IPS-18c (cell line): ENCODE results near the gene IFIT1.

Experiments used
- H3K4me3 ChIP-seq: 2 replicates; pipeline ENCODE4 v1.7.0; 2013; ENCODE audit warnings: low read depth, mild to moderate bottlenecking, low read length, moderate library complexity; ENCODE audit not compliant: insufficient read depth
- H3K9me3 ChIP-seq: one replicate; pipeline ENCODE4 v1.6.1; 2013; ENCODE audit warnings: mild to moderate bottlenecking, low read length, moderate library complexity; ENCODE audit not compliant: control insufficient read depth, insufficient read depth

The IFIT1 gene

DNA sequence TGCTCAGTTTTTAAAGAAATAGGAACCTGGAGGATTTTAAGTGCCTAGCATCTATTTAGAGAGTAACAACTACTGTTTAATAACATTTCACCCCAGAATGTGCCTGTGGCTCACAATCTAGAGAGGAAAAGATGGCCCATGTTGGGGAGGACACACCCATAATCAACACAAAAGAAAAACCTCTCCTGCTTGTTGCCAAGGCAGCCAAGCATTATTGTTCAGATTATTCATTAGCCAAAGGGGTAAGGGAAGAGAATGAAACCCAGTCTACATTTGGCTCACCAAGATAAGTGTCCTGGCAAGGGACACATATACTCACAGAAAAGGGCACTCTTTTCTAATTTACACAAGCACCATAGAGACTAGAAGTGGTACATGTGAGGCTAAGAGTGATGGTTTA is 32.3 kb upstream of the IFIT1 start:
- H3K4me3 ChIP-seq = no peak overlapping the region
- H3K9me3 ChIP-seq = no peaks in the 10 kb centered on the region

DNA sequence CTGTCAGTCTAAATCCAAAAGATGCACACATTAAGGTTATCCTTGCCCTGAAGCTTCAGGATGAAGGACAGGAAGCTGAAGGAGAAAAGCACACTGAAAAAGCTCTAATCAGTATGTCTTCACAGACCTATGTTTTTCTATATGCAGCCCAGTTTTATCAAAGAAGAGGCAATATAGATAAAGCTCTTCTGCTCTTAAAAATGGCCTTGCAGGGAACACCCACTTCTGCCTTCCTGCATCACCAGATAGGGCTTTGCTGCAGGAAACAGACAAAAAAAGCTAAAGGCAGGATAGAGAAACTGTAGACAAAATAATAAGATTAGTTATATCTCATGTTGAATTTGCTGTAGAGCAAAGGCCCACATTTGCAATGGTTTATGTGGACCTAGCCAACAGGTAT is 29.5 kb upstream of the IFIT1 start:
- no peak overlapping the region for H3K4me3 ChIP-seq
- H3K9me3 ChIP-seq = no peaks in the 10 kb centered on the region

DNA sequence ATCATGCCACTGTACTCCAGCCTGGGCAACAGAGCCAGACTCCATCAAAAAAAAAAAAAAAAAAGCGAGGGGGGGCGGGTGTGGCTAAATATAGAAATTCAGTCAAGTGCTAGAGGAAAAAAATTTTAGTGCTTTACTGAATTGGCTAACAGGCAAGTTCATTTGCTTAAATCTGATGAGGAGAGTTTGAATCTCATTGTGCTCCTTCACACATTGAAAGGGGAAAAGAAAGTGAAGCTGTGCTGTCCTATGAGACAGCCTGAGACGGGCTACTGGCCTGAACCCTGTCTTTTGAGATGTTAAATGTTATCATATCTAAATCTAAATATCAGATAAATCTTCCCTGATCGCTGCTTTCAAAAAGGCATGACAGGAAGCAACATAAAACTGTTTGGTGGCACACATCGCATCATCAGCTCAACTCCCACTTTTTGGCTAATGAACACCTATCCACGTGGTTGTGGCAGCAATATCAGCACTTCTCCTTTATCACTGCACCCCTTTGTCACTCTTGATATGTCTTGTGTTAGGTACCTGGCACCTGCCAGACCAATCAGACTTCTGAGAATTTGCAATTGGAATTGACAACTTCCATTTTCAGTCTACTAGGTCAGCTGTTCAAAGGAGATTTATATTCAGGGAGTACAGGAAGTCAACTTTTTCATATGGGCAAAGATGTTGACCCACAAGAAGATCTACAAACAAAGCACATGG is 28.5 kb upstream of the IFIT1 start:
- no peaks in the 10 kb centered on the region for H3K9me3 ChIP-seq
- no peak overlapping the region for H3K4me3 ChIP-seq

DNA sequence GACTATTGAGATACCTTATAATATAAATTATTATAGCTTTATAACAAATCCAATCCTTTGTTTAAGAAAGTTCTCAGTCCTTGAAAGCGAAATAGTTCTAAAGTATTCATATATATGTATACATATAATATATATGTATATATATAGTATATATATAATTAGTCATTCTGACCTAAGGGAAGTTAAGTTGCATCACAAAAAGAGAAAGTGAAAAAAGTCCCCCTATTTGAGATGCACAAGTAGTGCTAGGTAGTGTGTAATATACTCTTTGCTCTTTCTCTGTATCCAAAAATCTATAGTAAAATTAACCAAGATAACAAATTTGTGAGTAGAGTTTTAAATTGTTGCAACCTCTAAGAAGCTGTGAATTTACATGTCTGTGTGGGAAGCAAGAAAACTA is 27.9 kb upstream of the IFIT1 start:
- no peak overlapping the region for H3K4me3 ChIP-seq

DNA sequence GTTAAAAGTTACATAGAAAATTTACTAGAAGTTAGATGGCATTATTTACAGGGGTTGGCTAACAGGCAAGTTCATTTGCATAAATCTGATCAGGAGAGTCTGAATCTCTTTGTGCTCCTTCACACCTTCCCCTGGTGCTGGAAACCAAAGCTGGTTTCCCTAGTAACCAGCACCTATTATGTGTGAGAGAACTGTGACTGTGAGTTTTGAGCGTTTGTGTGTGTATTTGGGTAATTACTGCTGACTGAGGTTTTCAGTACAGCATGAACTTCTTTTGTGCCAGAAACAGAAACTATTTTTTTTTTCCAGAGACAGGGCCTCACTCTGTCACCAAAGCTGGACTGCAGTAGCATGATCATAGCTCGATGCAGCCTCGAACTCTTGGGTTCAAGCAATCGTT is 24.9 kb upstream of the IFIT1 start:
- Histone ChIP-seq H3K4me3 (no peak overlapping the region), H3K9me3 (no peaks in the 10 kb centered on the region)

More for the DNA sequence above, 27.9 kb upstream of the IFIT1 start:
- H3K9me3 ChIP-seq = no peaks in the 10 kb centered on the region

DNA sequence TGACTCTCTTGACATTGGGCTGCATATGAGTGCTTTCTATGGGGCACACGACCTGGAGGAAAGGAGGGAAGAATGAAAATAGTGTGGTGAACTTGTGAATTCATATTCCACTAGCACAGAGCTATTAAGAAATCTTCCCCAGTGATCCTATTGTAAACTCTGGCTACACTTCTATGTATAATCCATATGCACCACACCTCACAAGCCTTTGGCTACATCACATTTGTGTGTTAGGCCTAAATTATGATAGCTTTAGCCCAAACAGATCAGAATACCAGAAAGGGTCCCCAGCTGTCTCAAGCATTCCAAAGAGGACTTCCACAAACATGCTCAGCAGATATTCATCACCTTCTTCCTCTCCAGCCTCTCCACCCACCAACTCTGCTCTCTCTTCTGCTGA is 24.3 kb upstream of the IFIT1 start:
- Histone ChIP-seq H3K4me3 (no peak overlapping the region), H3K9me3 (no peaks in the 10 kb centered on the region)

DNA sequence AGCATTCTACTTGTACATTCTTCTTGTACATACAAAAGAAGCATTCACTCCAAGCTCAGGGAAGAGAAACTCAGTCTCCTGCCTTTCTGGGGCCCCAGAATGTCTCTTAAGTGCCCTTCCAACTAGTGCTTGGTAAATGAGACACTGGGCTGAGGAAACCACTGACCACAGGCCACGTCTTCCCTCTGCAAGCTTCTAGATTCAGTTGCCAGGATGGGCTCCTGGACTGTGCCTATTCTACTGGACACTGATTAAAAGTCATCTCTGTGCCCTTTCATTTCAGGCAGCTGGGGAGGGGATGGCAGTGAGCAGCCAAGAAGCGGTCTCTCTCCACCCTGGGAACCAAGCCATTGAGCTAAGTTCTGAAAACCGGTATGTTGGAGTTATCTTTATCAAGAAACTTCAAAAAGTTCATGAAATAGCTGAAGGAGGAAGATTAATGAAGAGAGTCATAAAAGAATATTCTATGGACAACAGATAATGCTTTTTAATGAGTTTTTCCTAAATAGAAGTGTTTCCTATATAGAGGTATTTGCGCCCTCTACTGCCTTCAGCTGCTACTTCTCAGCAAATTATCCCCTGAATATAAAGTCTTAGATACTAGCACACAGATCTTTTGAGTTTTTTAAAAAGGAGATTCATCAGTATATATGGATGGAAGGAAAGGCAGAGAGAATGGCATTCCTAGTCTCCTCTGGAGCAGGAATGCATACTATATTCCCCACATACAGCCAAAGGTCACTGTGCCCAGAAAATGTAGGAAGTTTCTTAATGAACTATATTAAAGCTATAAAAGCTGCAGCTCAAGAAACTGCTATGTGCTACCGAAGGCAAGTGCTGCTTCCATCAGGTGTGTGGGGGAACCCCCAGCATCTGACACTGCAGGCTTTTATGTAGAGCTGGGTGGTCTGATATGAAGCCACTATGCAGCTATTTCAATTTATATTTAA is 23.0 kb upstream of the IFIT1 start:
- H3K4me3 ChIP-seq = no peak overlapping the region

DNA sequence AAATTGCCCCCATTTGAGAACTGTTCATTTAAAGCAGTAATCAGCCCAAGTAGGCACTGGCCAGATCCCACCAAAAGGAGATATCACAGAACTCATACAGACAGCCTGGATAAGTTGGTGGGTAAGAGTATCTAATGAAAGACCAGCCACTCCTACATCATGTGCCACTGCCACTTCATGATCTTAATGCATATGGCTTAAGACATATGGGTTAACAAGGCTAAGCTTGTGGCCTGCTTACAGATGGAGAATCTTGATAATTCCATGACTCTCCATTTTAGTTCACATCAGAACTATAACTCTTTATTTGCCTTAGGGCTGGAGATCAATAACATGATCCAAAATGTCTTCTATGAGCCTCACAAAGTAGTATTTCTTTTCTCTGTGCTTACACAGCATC is 21.3 kb upstream of the IFIT1 start:
- Histone ChIP-seq H3K9me3 (no peaks in the 10 kb centered on the region), H3K4me3 (no peak overlapping the region)

More for the DNA sequence above, 23.0 kb upstream of the IFIT1 start:
- H3K9me3 ChIP-seq = no peaks in the 10 kb centered on the region

DNA sequence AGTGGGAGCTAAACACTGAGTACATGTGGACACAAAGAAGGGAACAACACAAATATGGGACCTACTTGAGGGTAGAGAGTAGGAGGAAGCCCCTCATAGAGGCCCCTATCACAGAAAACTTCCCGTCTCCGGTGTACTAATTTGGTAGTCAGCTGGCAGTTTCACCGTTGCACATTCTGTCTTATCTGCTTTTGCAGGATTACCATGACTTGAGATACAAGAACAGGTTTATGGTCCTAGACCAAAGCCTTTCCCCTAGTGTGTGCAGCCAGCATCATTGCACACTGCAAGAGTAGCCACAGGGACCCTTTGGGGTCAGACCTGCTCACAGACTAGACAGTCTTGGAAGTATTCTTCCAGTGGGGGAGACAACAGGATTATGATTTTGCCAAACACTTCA is 20.4 kb upstream of the IFIT1 start:
- no peaks in the 10 kb centered on the region for H3K9me3 ChIP-seq
- no peak overlapping the region for H3K4me3 ChIP-seq

DNA sequence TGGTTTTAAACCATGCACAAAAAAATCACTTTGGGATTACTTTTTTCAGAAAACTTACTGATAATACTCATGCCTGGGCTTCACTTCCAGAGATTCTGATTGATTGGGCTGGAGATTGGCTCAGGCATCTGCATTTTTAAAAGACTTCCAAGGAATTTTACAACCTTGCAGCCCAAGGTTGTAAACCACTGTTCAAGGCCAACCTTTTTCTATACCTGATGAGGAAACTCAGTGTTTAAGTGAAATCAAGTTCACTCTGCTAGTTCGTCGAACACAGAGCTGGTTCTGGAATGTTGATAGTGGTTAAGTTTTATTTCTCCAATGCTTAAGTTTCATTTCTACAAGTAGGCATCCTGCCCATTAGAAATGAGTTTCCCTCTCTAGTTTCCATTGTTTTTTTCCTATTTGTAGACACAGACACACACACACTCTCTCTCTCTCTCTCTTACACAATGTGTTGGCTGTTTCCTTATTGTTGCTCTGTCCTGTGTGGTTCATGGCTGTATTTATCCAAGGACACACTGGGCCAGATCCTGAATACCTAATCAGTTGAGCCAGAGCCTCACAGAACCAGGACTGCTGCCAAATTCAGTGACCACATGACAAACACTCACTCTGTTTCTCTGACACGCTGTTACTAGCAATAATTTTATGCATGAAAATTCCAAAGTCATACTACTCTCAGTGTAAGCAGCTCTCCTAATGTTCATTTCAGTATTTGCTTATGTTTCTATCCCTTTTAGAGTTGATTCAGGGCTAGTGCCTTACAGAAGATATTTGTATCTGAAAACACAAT is 18.3 kb upstream of the IFIT1 start:
- no peaks in the 10 kb centered on the region for H3K9me3 ChIP-seq
- no peak overlapping the region for H3K4me3 ChIP-seq

DNA sequence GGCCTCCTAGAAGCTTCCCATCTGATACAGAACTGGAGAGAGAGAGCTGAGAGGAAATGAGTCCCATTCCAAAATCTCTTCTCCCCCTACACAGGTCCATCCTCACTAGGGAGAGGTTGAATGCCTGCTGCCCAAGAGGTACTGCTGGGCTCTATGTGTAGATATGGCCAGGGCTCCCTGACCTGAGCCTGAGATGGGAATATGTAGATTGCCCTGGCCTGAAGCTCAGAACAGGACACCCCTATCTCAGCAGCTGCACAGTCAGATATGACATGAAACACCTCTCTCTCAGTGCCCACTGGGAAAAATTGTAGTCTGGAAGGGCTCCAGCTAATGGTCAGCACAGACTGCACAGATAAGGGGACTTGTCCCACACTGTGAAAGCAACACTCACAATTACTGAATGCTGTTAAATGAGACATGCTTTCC is 17.7 kb upstream of the IFIT1 start:
- Histone ChIP-seq H3K4me3 (no peak overlapping the region), H3K9me3 (no peaks in the 10 kb centered on the region)

DNA sequence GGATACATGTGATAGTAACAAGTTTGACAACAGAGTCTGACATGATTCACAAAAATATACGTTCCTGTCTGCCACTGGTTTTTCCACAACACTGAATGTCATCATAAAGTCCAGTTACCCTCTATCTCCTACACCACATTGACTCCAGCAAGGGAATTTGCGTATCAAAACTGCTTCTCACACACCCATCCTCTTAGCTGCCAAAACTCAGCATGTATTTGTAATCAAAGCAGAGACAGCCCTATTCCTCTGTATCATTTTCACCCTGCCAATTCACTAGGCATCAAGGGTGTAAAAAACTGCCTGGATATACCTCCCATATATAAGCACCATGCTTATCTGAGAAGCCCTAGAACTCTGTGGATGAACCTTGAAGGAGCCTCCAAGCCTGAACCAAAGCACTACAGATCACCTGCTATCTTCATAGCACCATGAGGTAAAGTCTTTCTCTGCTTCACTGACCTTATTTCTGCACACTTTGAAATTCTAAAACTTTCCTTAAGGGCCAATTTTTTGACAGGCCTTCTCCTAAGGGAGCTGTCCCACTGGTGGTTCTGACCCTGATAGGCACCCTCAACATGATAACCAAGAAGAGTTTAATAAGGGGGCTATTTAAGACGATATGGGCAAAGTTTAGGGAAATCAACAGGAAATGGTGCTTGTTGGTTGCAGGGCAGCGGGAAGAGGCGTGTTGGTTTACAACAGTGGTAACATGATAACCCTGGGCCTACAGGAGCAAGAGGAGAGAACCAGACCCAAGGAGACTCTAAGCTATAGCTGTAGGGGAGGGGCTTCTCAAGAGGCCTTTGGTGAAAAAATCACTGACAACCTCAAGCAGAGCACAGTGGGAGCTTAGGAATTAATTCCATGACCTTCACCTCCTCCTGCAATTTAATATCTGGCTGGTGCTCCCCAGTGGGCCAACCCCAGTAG is 14.5 kb upstream of the IFIT1 start, which contains the start of gene IFIT1B:
TSS of gene IFIT1B (plus strand) at position 352 of the 933 bp plus-strand sequence. CDS start at position 432, 80 bp downstream.
- Histone ChIP-seq H3K9me3 (no peaks in the 10 kb centered on the region), H3K4me3 (no peak within 1 kb of the TSS)

DNA sequence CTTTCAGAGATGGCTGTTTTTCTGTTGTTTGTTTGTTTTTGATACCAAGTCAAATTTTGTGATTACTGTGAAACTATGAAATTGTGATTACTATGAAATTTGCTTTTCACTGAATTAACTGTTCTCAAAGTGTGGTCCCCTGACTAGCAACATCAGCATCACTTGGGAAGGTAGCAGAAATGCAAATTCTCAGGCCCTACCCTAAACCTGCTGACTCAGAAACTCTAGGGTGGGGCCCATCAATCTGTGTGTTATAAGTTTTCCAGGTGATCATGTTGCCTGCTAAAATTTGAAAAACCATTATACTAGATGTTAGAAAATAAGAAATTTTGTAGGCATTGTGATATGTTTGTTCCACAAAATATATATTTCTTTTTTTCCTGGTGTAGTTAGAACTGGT is 13.3 kb upstream of the IFIT1 start:
- no peak overlapping the region for H3K4me3 ChIP-seq
- no peaks in the 10 kb centered on the region for H3K9me3 ChIP-seq

DNA sequence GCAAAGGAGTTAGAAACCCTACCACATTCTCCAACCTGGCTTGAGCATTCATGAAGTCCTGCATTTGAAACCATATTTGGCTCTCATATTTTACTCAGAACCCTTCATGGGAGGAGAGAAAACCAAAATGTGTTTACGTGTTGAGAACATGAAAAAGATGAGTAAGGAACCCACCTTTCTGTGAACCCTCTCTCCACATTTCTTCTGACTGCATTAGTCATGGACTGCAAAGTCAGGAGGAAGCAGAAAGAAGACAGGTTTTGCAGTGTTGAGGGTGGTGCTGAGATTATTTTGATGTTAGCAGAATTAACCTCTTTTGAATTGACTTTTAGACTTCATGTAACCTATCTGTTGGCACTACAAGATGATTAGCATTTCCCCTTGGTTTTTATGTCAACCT is 9.7 kb upstream of the IFIT1 start:
- H3K4me3 ChIP-seq = no peak overlapping the region
- no peaks in the 10 kb centered on the region for H3K9me3 ChIP-seq

DNA sequence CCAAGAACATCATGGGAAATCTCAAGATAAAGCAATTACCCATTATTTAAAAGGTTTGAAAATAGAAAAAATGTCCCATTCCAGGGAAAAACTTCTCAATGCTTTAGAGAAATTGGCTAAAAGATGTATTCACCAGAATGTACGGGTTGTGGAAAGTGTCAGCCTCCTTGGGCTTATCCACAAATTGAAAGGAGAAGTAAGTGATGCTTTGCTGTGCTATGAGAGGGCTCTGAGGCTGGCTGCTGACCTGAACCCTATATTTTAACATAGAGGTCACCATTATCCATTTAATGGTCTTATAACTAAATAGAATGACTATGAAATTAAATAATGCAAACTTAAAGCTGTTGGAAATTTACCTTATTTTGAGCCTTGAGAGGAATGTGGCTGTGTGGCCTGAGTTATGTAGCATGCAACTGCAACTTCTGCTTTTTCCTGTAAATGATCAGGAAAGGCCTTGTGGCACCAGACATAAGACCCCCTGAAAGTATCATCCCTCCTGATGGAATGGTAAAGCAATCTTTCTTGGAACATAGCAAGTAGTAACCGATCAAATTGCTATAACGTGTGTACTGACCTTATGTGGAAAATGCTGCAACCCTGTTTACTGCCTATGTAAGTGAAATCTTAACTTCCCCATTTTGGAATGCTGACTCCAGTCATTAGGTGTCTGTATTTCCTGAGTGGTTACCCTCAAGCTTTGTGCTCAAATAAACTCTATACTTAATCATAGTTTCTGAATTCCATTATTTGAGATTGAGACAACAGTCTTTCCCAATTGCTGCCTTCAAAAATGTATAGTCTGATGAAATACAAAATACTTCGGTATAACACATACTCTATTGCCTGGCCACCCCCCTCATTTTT is 7.7 kb upstream of the IFIT1 start:
- H3K4me3 ChIP-seq = no peak overlapping the region
- no peaks in the 10 kb centered on the region for H3K9me3 ChIP-seq

DNA sequence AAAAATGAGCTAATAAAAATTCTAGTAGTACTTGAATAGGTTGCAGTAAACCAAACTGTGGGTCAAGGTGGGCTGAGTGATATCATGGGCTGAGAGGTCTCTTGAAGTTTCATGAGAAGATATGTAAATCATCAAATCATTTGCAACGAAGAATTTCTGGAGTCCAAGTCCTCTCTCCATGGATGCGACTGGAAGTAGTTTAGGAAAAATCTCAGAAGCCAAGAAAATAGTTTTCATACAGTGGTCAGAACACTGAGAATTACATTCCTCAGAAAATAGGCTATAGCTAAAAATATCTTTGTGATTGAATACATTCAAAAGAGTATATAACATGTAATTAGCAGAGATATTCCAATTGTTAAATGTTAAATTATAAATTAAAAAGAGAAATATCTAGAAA is 3.6 kb upstream of the IFIT1 start:
- Histone ChIP-seq H3K9me3 (no peaks in the 10 kb centered on the region), H3K4me3 (no peak overlapping the region)
